HepG2 (cell line): ENCODE data around the gene ZCCHC3. TPM values are rescaled to one million over a fixed set of nuclear protein-coding genes. Genes with fewer than 3 reads are reported as not detected.

Experiments
- AGO1 ChIP-seq: fragments of 200-400 bp; formaldehyde crosslinking; IDR thresholded peaks from 2 replicates; pipeline ENCODE4 v1.6.1; 2017; ENCODE audit warnings: mild to moderate bottlenecking, low read depth, low read length, moderate library complexity; ENCODE audit not compliant: poor library complexity, severe bottlenecking
- HOXA9 ChIP-seq: sonication (generic); formaldehyde crosslinking; IDR thresholded peaks from 2 replicates; pipeline ENCODE4 v1.8.1; 2022; ENCODE audit warnings: missing genetic modification reagents, mild to moderate bottlenecking, moderate library complexity, borderline replicate concordance
- MAF1 ChIP-seq: sonication (generic); formaldehyde crosslinking; IDR thresholded peaks from 2 replicates; pipeline ENCODE4 v1.5.0; 2020; ENCODE audit warnings: missing genetic modification reagents, borderline replicate concordance
- MTA3 ChIP-seq: sonication (generic); formaldehyde crosslinking; IDR thresholded peaks from 2 replicates; pipeline ENCODE4 v1.4.0; 2020; ENCODE audit warnings: missing genetic modification reagents
- ZBTB39 ChIP-seq: sonication (generic); formaldehyde crosslinking; IDR thresholded peaks from 2 replicates; pipeline ENCODE4 v1.5.0; 2020; ENCODE audit warnings: missing genetic modification reagents
- ZBTB44 ChIP-seq: sonication (generic); formaldehyde crosslinking; IDR thresholded peaks from 2 replicates; pipeline ENCODE4 v1.4.0; 2020; ENCODE audit warnings: missing genetic modification reagents
- ZBTB49 ChIP-seq: sonication (generic); formaldehyde crosslinking; IDR thresholded peaks from 2 replicates; pipeline ENCODE4 v1.4.0; 2020; ENCODE audit warnings: missing genetic modification reagents, borderline replicate concordance
- ZFP91 ChIP-seq: sonication (generic); formaldehyde crosslinking; IDR thresholded peaks from 2 replicates; pipeline ENCODE4 v1.9.0; 2022; ENCODE audit warnings: missing genetic modification reagents, mild to moderate bottlenecking, borderline replicate concordance
- ZNF121 ChIP-seq: sonication (generic); formaldehyde crosslinking; IDR thresholded peaks from 2 replicates; pipeline ENCODE4 v1.5.0; 2020; ENCODE audit warnings: mild to moderate bottlenecking, missing genetic modification reagents
- ZNF577 ChIP-seq: sonication (generic); formaldehyde crosslinking; IDR thresholded peaks from 2 replicates; pipeline ENCODE4 v1.4.0; 2020; ENCODE audit warnings: mild to moderate bottlenecking, low read depth, missing genetic modification reagents, borderline replicate concordance
- ZNF660 ChIP-seq: sonication (generic); formaldehyde crosslinking; IDR thresholded peaks from 2 replicates; pipeline ENCODE4 v1.5.1; 2020; ENCODE audit warnings: mild to moderate bottlenecking, low read depth, missing genetic modification reagents, borderline replicate concordance
- ZNF704 ChIP-seq: sonication (generic); formaldehyde crosslinking; IDR thresholded peaks from 2 replicates; pipeline ENCODE4 v1.8.1; 2023; ENCODE audit warnings: mild to moderate bottlenecking, inconsistent platforms, moderate library complexity, missing genetic modification reagents, borderline replicate concordance
- ZNF766 ChIP-seq: sonication (generic); formaldehyde crosslinking; IDR thresholded peaks from 2 replicates; pipeline ENCODE4 v1.5.0; 2020; ENCODE audit warnings: missing genetic modification reagents, borderline replicate concordance
- polyA plus RNA-seq, 8 experiments: library from polyadenylated mRNA; depleted of rRNA in 3 of 8; stranded (reverse) in 7 of 8; unstranded in 1 of 8; fragments of >200 nt; fragmentation: Illumina TruSeq in 4 of 8; extraction: Trizol in 4 of 8; gene quantifications; 2 replicates each; pipeline versions ENCODE4 v1.2.1 to v1.2.3, GENCODE V29; 2011 to 2016; ENCODE audit warnings: low read depth in 4 of 8, missing spikeins in 1 of 8, mixed read lengths in 1 of 8; ENCODE audit not compliant: insufficient read depth in 1 of 8
- total RNA-seq, 5 experiments: library from RNA; depleted of rRNA; stranded (reverse); fragments of >200 nt; fragmentation: Illumina TruSeq; extraction: Trizol; gene quantifications; 2 replicates each; pipeline ENCODE4 v1.2.3, GENCODE V29; 2016; ENCODE audit warnings: low read depth in 1 of 5

The ZCCHC3 gene
- total and polyA plus RNA-seq, 2 of the 13 experiments (the other 11 are each of a cell fraction or from before 2014, with no cell fraction given) = 46.6 to 63.0 TPM

GRCh38 chr20:325889-326644 lies 28.7 kb downstream of the ZCCHC3 start (continued):
- TF ChIP-seq ZBTB49 (CRISPR knock-in tag) (no peak), MTA3 (CRISPR knock-in tag) (no peak), ZNF577 (CRISPR knock-in tag) (no peak), MAF1 (CRISPR knock-in tag) (no peak; the same call in 1 of the 2 replicates), ZNF704 (CRISPR knock-in tag) (no peak), ZBTB44 (CRISPR knock-in tag) (no peak; the same call in 1 of the 2 replicates), HOXA9 (CRISPR knock-in tag) (peak; percentile 27; the same call in 1 of the 2 replicates), ZBTB39 (no peak), ZFP91 (CRISPR knock-in tag) (no peak), AGO1 (peak; percentile 4), ZNF660 (CRISPR knock-in tag) (no peak), ZNF766 (no peak; the same call in 1 of the 2 replicates), ZNF121 (no peak)
